Endodermal cell (in vitro differentiated cells): ENCODE measurements around the gene C4orf50. TPM values are rescaled to one million over a fixed set of nuclear protein-coding genes. Genes with fewer than 3 reads are reported as not detected.

ENCODE experiments used
- DNase-seq: peaks from one replicate; pipeline ENCODE4 v3.0.0-alpha.2; 2017
- H3K27ac ChIP-seq: 2 replicates; pipeline ENCODE4 v1.5.1; 2013; ENCODE audit warnings: mild to moderate bottlenecking, low read depth, low read length, moderate library complexity
- H3K27me3 ChIP-seq: 2 replicates; pipeline ENCODE4 v1.6.1; 2013; ENCODE audit warnings: mild to moderate bottlenecking, low read length, moderate library complexity; ENCODE audit not compliant: insufficient read depth, control insufficient read depth, poor library complexity, severe bottlenecking
- H3K36me3 ChIP-seq: 2 replicates; pipeline ENCODE4 v1.7.0; 2013; ENCODE audit warnings: mild to moderate bottlenecking, low read length, moderate library complexity; ENCODE audit not compliant: control insufficient read depth, insufficient read depth
- H3K4me1 ChIP-seq: one replicate; pipeline ENCODE4 v1.7.0; 2013; ENCODE audit warnings: low read length; ENCODE audit not compliant: control insufficient read depth, insufficient read depth
- H3K4me3 ChIP-seq: 2 replicates; pipeline ENCODE4 v1.5.1; 2013; ENCODE audit warnings: mild to moderate bottlenecking, low read length, moderate library complexity
- H3K9ac ChIP-seq: 2 replicates; pipeline ENCODE4 v1.6.1; 2013; ENCODE audit warnings: mild to moderate bottlenecking, low read length, moderate library complexity; ENCODE audit not compliant: poor library complexity, severe bottlenecking; ENCODE audit errors: extremely low read depth
- H3K9me3 ChIP-seq: 2 replicates; pipeline ENCODE4 v1.6.1; 2013; ENCODE audit warnings: mild to moderate bottlenecking, low read length, moderate library complexity; ENCODE audit not compliant: control insufficient read depth
- H3K27ac Mint-ChIP-seq: 2 replicates; pipeline ENCODE4 v1.8.0; 2020; ENCODE audit warnings: mixed read lengths
- H3K27me3 Mint-ChIP-seq: 2 replicates; pipeline ENCODE4 v1.8.0; 2021; ENCODE audit warnings: mild to moderate bottlenecking, mixed read lengths; ENCODE audit not compliant: insufficient read depth
- H3K36me3 Mint-ChIP-seq: 2 replicates; pipeline ENCODE4 v1.8.0; 2020; ENCODE audit warnings: low read depth, mixed read lengths
- H3K4me1 Mint-ChIP-seq: 2 replicates; pipeline ENCODE4 v1.8.0; 2020; ENCODE audit warnings: mixed read lengths
- H3K4me3 Mint-ChIP-seq: 2 replicates; pipeline ENCODE4 v1.8.0; 2020; ENCODE audit warnings: mild to moderate bottlenecking, moderate library complexity, mixed read lengths
- H3K9me3 Mint-ChIP-seq: 2 replicates; pipeline ENCODE4 v1.8.0; 2020; ENCODE audit warnings: mild to moderate bottlenecking, mixed read lengths
- WGBS, 2 experiments: methylation state at CpG; one replicate each; pipeline versions ENCODE4 v1.1.5 to v1.1.7; 2013; ENCODE audit warnings: missing lambda C conversion rate in 2 of 2, mixed read lengths in 1 of 2; ENCODE audit not compliant: insufficient coverage in 1 of 2, insufficient read length in 1 of 2; 5-methylcytosine and 5-hydroxymethylcytosine counted together
- total RNA-seq, 2 donors: library from RNA; stranded (reverse); fragmentation: NEBNext Ultra II Directional in 1 of 2; extraction: Animal tissue kit (Norgen Biotek cat#: 25700) in 1 of 2; gene quantifications; 2 replicates in 1 of 2; 3 replicates in 1 of 2; pipeline ENCODE4 v1.2.1, GENCODE V29; 2021
- TF ChIP-seq, protein P1 (sequence below): fragments of 200-600 bp; sonication (generic); conservative IDR thresholded peaks from 2 replicates; pipeline ENCODE4 v1.5.0; 2021; ENCODE audit warnings: antibody characterized with exemption, mild to moderate bottlenecking

C4orf50 gene
- total RNA-seq, 2 donors from 2014 or later, result 0.84 to 1.6 TPM

DNA sequence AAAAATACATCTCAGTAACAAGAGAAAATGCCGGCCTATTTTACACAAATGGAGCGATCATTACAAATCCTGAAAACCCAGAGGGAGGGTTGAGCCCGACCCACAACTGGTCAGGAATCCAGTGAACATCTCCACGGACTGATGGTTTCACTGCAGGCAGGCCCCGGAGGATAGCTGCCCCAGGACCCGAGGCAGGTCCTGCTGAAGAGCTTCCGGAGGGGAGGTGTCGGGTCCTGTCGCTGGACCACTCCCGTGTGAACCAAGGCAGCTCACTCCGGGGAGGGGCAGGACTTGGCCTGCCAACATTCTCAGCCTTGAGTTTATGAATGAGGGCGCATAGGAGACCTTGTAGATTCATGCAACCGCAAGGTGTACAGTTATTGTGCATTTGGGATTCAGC lies 120.6 kb downstream of the C4orf50 start:
- Histone ChIP-seq H3K36me3 (no peaks in the 10 kb centered on the region), H3K4me1 (no peaks in the 10 kb centered on the region), H3K9me3 (no peaks in the 10 kb centered on the region), H3K9ac (no peak overlapping the region), H3K27ac (no peak overlapping the region), H3K4me3 (no peak overlapping the region), H3K27me3 (peaks cover 58% of the 10 kb centered on the region)
- TF ChIP-seq, protein P1, sequence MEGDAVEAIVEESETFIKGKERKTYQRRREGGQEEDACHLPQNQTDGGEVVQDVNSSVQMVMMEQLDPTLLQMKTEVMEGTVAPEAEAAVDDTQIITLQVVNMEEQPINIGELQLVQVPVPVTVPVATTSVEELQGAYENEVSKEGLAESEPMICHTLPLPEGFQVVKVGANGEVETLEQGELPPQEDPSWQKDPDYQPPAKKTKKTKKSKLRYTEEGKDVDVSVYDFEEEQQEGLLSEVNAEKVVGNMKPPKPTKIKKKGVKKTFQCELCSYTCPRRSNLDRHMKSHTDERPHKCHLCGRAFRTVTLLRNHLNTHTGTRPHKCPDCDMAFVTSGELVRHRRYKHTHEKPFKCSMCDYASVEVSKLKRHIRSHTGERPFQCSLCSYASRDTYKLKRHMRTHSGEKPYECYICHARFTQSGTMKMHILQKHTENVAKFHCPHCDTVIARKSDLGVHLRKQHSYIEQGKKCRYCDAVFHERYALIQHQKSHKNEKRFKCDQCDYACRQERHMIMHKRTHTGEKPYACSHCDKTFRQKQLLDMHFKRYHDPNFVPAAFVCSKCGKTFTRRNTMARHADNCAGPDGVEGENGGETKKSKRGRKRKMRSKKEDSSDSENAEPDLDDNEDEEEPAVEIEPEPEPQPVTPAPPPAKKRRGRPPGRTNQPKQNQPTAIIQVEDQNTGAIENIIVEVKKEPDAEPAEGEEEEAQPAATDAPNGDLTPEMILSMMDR, result no peak
- no peak overlapping the region for H3K27ac Mint-ChIP-seq
- H3K36me3 Mint-ChIP-seq, result no peaks in the 10 kb centered on the region
- WGBS, 2 experiments, result 90 to 91% methylated on average over 13 of the region's 13 CpGs
- peaks cover 75% of the 10 kb centered on the region for H3K27me3 Mint-ChIP-seq
- no peak overlapping the region for H3K4me3 Mint-ChIP-seq
- H3K4me1 Mint-ChIP-seq, result peaks cover 6% of the 10 kb centered on the region
- DNase-seq, result no peak
- H3K9me3 Mint-ChIP-seq, result peaks cover 4% of the 10 kb centered on the region

DNA sequence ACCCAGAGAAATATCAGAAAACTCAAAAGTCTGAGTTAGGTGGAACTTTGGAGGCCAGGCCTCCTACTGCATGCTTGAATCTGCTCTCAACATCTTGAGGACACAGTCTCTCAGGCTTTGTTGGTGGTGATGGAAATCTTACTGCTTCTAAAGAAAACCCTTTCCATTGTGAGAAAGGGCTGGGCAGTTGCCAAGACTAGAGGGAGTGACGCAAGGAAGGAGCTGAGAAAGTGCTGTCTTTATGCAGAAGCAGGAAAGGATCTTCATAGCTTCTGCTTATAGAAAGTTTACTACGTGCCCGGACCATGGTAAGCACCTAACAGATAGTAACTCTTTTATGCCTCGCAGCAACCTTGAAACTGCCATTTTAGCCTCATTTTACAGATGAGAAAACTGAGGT lies 122.9 kb downstream of the C4orf50 start:
- H3K4me1 ChIP-seq, result no peaks in the 10 kb centered on the region
- H3K27me3 Mint-ChIP-seq, result peaks cover 89% of the 10 kb centered on the region
- no peak overlapping the region for H3K4me3 Mint-ChIP-seq
- H3K4me1 Mint-ChIP-seq, result peaks cover 6% of the 10 kb centered on the region
- no peaks in the 10 kb centered on the region for H3K36me3 ChIP-seq
- no peak overlapping the region for H3K27ac Mint-ChIP-seq
- no peak overlapping the region for H3K9ac ChIP-seq
- no peaks in the 10 kb centered on the region for H3K36me3 Mint-ChIP-seq
- TF ChIP-seq, protein P1, result no peak
- no peak for DNase-seq
- H3K27ac ChIP-seq, result no peak overlapping the region
- peaks cover 4% of the 10 kb centered on the region for H3K9me3 Mint-ChIP-seq
- no peak overlapping the region for H3K4me3 ChIP-seq
- WGBS, 2 experiments, result 89 to 93% methylated on average over 4 of the region's 4 CpGs
- no peaks in the 10 kb centered on the region for H3K9me3 ChIP-seq
- peaks cover 77% of the 10 kb centered on the region for H3K27me3 ChIP-seq

DNA sequence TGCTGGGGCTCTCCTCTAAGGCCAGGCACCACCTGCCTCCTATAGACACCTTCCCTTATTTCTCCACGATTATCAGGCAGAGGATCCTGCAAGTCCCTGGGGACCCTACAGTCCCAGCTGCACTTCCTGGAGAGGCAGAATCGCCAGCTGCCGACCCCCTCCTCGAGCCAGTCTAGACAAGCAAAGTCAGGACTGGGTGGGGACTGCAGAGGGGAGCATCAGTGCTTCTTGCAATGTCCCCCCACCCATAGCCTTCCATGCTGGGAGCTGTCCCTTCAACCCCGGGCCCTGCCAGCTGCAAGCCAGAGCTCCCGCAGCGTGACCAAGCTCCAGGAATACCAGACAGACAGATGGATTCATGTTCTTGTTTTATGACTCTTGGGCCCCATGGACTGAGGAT lies 124.0 kb downstream of the C4orf50 start:
- H3K4me1 Mint-ChIP-seq, result peaks cover 14% of the 10 kb centered on the region
- TF ChIP-seq, protein P1, result no peak
- no peak overlapping the region for H3K27ac ChIP-seq
- no peaks in the 10 kb centered on the region for H3K36me3 Mint-ChIP-seq
- H3K4me3 Mint-ChIP-seq, result no peak overlapping the region
- H3K36me3 ChIP-seq, result no peaks in the 10 kb centered on the region
- no peak overlapping the region for H3K9ac ChIP-seq
- WGBS, 2 experiments, result 66 to 74% methylated on average over 6 to 7 of the region's 7 CpGs
- H3K4me1 ChIP-seq, result no peaks in the 10 kb centered on the region
- H3K9me3 ChIP-seq, result no peaks in the 10 kb centered on the region
- no peak overlapping the region for H3K4me3 ChIP-seq
- no peak overlapping the region for H3K27ac Mint-ChIP-seq
- peaks cover 86% of the 10 kb centered on the region for H3K27me3 Mint-ChIP-seq
- peaks cover 82% of the 10 kb centered on the region for H3K27me3 ChIP-seq
- no peak for DNase-seq
- peaks cover 4% of the 10 kb centered on the region for H3K9me3 Mint-ChIP-seq
